Naive thymus-derived CD8-positive, alpha-beta T cell (primary cell): ENCODE measurements around the gene KATNAL2. TPM values are rescaled to one million over a fixed set of nuclear protein-coding genes. Genes with fewer than 3 reads are reported as not detected.

Experiments used
- ATAC-seq, 2 donors: fragments of 150-1000 bp; cut with Tn5 transposase in 1 of 2; sonication (Bioruptor Pico), chemical (Tn5 transposase) in 1 of 2; 1 replicate in 1 of 2; 2 replicates in 1 of 2; pipeline ENCODE4 v1.10.0; 2021; ENCODE audit warnings: mild to moderate bottlenecking in 2 of 2, moderate library complexity in 2 of 2
- POLR2A ChIA-PET: fragments of 350-600 bp; sonication (Branson Sonifier 250); formaldehyde crosslinking; loops from one replicate; lab custom pipeline; 2021; ENCODE audit warnings: antibody characterized with exemption; lab: Charles Lee
- DNase-seq, 10 donors: peaks; one replicate each; pipeline versions ENCODE4 v3.0.0 to v3.0.0-alpha.2; 2020 to 2022
- H3K27ac Mint-ChIP-seq, 10 donors: one replicate each; pipeline ENCODE4 v1.8.0; 2020 to 2022; ENCODE audit warnings: mild to moderate bottlenecking in 10 of 10, mixed read lengths in 10 of 10, moderate library complexity in 4 of 10, inconsistent platforms in 1 of 10
- H3K27me3 Mint-ChIP-seq, 5 donors: one replicate each; pipeline ENCODE4 v1.8.0; 2021 to 2022; ENCODE audit warnings: mixed read lengths in 5 of 5
- H3K36me3 Mint-ChIP-seq, 3 donors: one replicate each; pipeline ENCODE4 v1.8.0; 2020 to 2022; ENCODE audit warnings: mixed read lengths in 3 of 3, mild to moderate bottlenecking in 2 of 3, inconsistent platforms in 1 of 3
- H3K4me1 Mint-ChIP-seq, 4 donors: one replicate each; pipeline ENCODE4 v1.8.0; 2021 to 2022; ENCODE audit warnings: mixed read lengths in 4 of 4
- H3K4me3 Mint-ChIP-seq, 10 donors: one replicate each; pipeline ENCODE4 v1.8.0; 2020 to 2022; ENCODE audit warnings: mild to moderate bottlenecking in 10 of 10, mixed read lengths in 10 of 10, moderate library complexity in 6 of 10, inconsistent platforms in 1 of 10
- H3K9me3 Mint-ChIP-seq, 9 donors: one replicate each; pipeline ENCODE4 v1.8.0; 2020 to 2022; ENCODE audit warnings: mixed read lengths in 9 of 9, mild to moderate bottlenecking in 3 of 9, inconsistent platforms in 1 of 9, moderate library complexity in 1 of 9
- polyA plus RNA-seq, 3 donors: library from polyadenylated mRNA; unstranded; fragments of 300-500 nt; fragmentation: Illumina TruSeq; gene quantifications; one replicate each; pipeline ENCODE4 v1.2.3, GENCODE V29; 2021
- total RNA-seq, 8 experiments: library from RNA in 2 of 8; stranded (reverse) in 2 of 8; gene quantifications; one replicate each; pipeline ENCODE4 v1.2.3 and lab custom pipeline; 2021 to 2026

The KATNAL2 gene
- total and polyA plus RNA-seq, 5 experiments from 2014 or later: 0.11 to 2.2 (median 1.1) TPM

- Mint-ChIP-seq H3K4me1 (peaks cover 16 to 36% (median 33%) of the 10 kb centered on the region in 4 donors), H3K27ac (peak overlapping the region in 1 of 10 donors; percentile 46), H3K27me3 (no peaks in the 10 kb centered on the region), H3K9me3 (peaks cover 0 to 13% (median 4%) of the 10 kb centered on the region in 9 donors), H3K4me3 (no peak overlapping the region), H3K36me3 (peaks cover 15 to 64% (median 56%) of the 10 kb centered on the region in 3 donors)
- DNase-seq: no peak
- no peak for ATAC-seq
- POLR2A ChIA-PET: no interaction called here
Observed at GRCh38 chr18:46903406-46903805, 14.0 kb upstream of the KATNAL2 start.

GRCh38 chr18:46909497-46909896, 7.9 kb upstream of the KATNAL2 start:
- POLR2A ChIA-PET: no interaction called here
- peaks cover 18 to 55% (median 47%) of the 10 kb centered on the region in 4 donors for H3K4me1 Mint-ChIP-seq
- H3K27ac Mint-ChIP-seq: no peak overlapping the region
- peaks cover 6 to 27% (median 25%) of the 10 kb centered on the region in 3 donors for H3K36me3 Mint-ChIP-seq
- peaks cover 0 to 13% (median 2%) of the 10 kb centered on the region in 9 donors for H3K9me3 Mint-ChIP-seq
- no peak for DNase-seq
- no peak overlapping the region for H3K4me3 Mint-ChIP-seq
- H3K27me3 Mint-ChIP-seq: no peaks in the 10 kb centered on the region
- ATAC-seq: no peak

- Mint-ChIP-seq H3K9me3 (peaks cover 0 to 6% (median 0%) of the 10 kb centered on the region in 9 donors), H3K4me1 (peaks cover 16 to 57% (median 54%) of the 10 kb centered on the region in 4 donors), H3K27ac (no peak overlapping the region), H3K27me3 (no peaks in the 10 kb centered on the region), H3K4me3 (no peak overlapping the region), H3K36me3 (peaks cover 0 to 23% (median 22%) of the 10 kb centered on the region in 3 donors)
- no peak for ATAC-seq
- POLR2A ChIA-PET: no interaction called here
- DNase-seq: no peak
Observed at GRCh38 chr18:46910856-46911255, 6.5 kb upstream of the KATNAL2 start.

- POLR2A ChIA-PET: no interaction called here
- DNase-seq (no peak), ATAC-seq (no peak)
- peak overlapping the region; percentile 79 to 95 (median 92) for H3K4me3 Mint-ChIP-seq
- H3K27me3 Mint-ChIP-seq: no peaks in the 10 kb centered on the region
- no peaks in the 10 kb centered on the region for H3K9me3 Mint-ChIP-seq
- H3K27ac Mint-ChIP-seq: peak overlapping the region; percentile 55 to 96 (median 92)
- H3K4me1 Mint-ChIP-seq: peaks cover 18 to 59% (median 51%) of the 10 kb centered on the region in 4 donors
- H3K36me3 Mint-ChIP-seq: peaks cover 0 to 2% (median 0%) of the 10 kb centered on the region in 3 donors
Observed at GRCh38 chr18:46915800-46916550, 1.4 kb upstream of the KATNAL2 start.

- H3K9me3 Mint-ChIP-seq: no peaks in the 10 kb centered on the region
- H3K27me3 Mint-ChIP-seq: no peaks in the 10 kb centered on the region
- peaks cover 0 to 2% (median 0%) of the 10 kb centered on the region in 3 donors for H3K36me3 Mint-ChIP-seq
- DNase-seq: peak in 5 of 10 donors; percentile 29 to 67 (median 58)
- ATAC-seq: peak; percentile 49 to 54
- H3K27ac Mint-ChIP-seq: peak overlapping the region; percentile 55 to 96 (median 92)
- H3K4me3 Mint-ChIP-seq: peak overlapping the region; percentile 79 to 95 (median 92)
- POLR2A ChIA-PET: interaction anchor here (1.6 kb wide), 1 partner anchor 234 kb away, joined by 4 read pairs; the partner anchor contains the start of gene HDHD2
- H3K4me1 Mint-ChIP-seq: peaks cover 18 to 59% (median 51%) of the 10 kb centered on the region in 4 donors
Observed at GRCh38 chr18:46916551-46917107, 773 bp upstream of the KATNAL2 start.

GRCh38 chr18:46917803-46918600, 600 bp downstream of the KATNAL2 start:
- POLR2A ChIA-PET: interaction anchor here (0.8 to 1.6 kb wide), 3 partner anchors 125 to 921 kb away, joined by 3 to 4 read pairs (median 3); partner anchors contain the start of gene HDHD2
- Mint-ChIP-seq H3K27me3 (no peaks in the 10 kb centered on the region), H3K4me1 (peaks cover 18 to 49% (median 45%) of the 10 kb centered on the region in 4 donors), H3K36me3 (no peaks in the 10 kb centered on the region), H3K27ac (peak overlapping the region; percentile 46 to 95 (median 88)), H3K9me3 (no peaks in the 10 kb centered on the region), H3K4me3 (peak overlapping the region; percentile 81 to 92 (median 86))
- ATAC-seq: no peak
- DNase-seq: peak in 1 of 10 donors; percentile 7

GRCh38 chr18:46920067-46920466, 2.7 kb downstream of the KATNAL2 start:
- POLR2A ChIA-PET: no interaction called here
- no peak for DNase-seq
- Mint-ChIP-seq H3K27me3 (no peaks in the 10 kb centered on the region), H3K4me3 (no peak overlapping the region), H3K36me3 (peaks cover 0 to 4% (median 0%) of the 10 kb centered on the region in 3 donors), H3K9me3 (peaks cover 0 to 9% (median 0%) of the 10 kb centered on the region in 9 donors), H3K4me1 (peaks cover 8 to 28% (median 26%) of the 10 kb centered on the region in 4 donors), H3K27ac (peak overlapping the region in 1 of 10 donors; percentile 68)
- ATAC-seq: no peak

GRCh38 chr18:46920653-46921052, 3.3 kb downstream of the KATNAL2 start:
- DNase-seq: no peak
- Mint-ChIP-seq H3K36me3 (peaks cover 0 to 4% (median 0%) of the 10 kb centered on the region in 3 donors), H3K4me3 (no peak overlapping the region), H3K27ac (no peak overlapping the region), H3K27me3 (no peaks in the 10 kb centered on the region), H3K9me3 (peaks cover 0 to 10% (median 0%) of the 10 kb centered on the region in 9 donors), H3K4me1 (peaks cover 8 to 22% (median 20%) of the 10 kb centered on the region in 4 donors)
- POLR2A ChIA-PET: no interaction called here
- no peak for ATAC-seq

GRCh38 chr18:46939337-46939963, 22.0 kb downstream of the KATNAL2 start:
- peaks cover 0 to 9% (median 4%) of the 10 kb centered on the region in 5 donors for H3K27me3 Mint-ChIP-seq
- no peak for DNase-seq
- POLR2A ChIA-PET: no interaction called here
- no peaks in the 10 kb centered on the region for H3K9me3 Mint-ChIP-seq
- H3K4me3 Mint-ChIP-seq: no peak overlapping the region
- no peak for ATAC-seq
- H3K36me3 Mint-ChIP-seq: no peaks in the 10 kb centered on the region
- H3K27ac Mint-ChIP-seq: peak overlapping the region in 1 of 10 donors; percentile 61
- no peaks in the 10 kb centered on the region for H3K4me1 Mint-ChIP-seq

- Mint-ChIP-seq H3K27ac (no peak overlapping the region), H3K27me3 (peaks cover 1 to 9% (median 4%) of the 10 kb centered on the region in 5 donors), H3K4me1 (no peaks in the 10 kb centered on the region), H3K9me3 (no peaks in the 10 kb centered on the region), H3K36me3 (no peaks in the 10 kb centered on the region), H3K4me3 (no peak overlapping the region)
- no peak for ATAC-seq
- POLR2A ChIA-PET: interaction anchor here (0.6 kb wide), 1 partner anchor 969 kb away, joined by 3 read pairs; no protein-coding TSS in a partner anchor
- DNase-seq: no peak
Observed at GRCh38 chr18:46939998-46940571, 22.7 kb downstream of the KATNAL2 start.

GRCh38 chr18:46942646-46943045, 25.2 kb downstream of the KATNAL2 start:
- DNase-seq: no peak
- Mint-ChIP-seq H3K4me1 (no peaks in the 10 kb centered on the region), H3K9me3 (no peaks in the 10 kb centered on the region), H3K27me3 (peaks cover 4 to 9% (median 7%) of the 10 kb centered on the region in 5 donors), H3K4me3 (no peak overlapping the region), H3K36me3 (no peaks in the 10 kb centered on the region), H3K27ac (peak overlapping the region in 1 of 10 donors; percentile 39)
- no peak for ATAC-seq
- POLR2A ChIA-PET: no interaction called here
